ENCODE results near the gene ACVR2B.

GRCh38 chr3:38533285-38533976 lies 79.7 kb downstream of the ACVR2B start:
- TF ChIP-seq CTCF (IDR thresholded peaks at IDR 0.05) (no peak), EZH2 (IDR thresholded peaks at IDR 0.05; ENCODE audit: borderline replicate concordance, insufficient read depth, low read depth, low read length, poor library complexity, severe bottlenecking) (no peak)
